Kidney epithelial cell (primary cell): Measurements from ENCODE around the gene LAMA1. TPM values are rescaled to one million over a fixed set of nuclear protein-coding genes. Genes with fewer than 3 reads are reported as not detected.

Experiments used
- DNase-seq: peaks from one replicate; pipeline ENCODE4 v3.0.0-alpha.2; 2010; ENCODE audit warnings: low read depth
- H3K27me3 ChIP-seq: 2 replicates; pipeline ENCODE4 v1.6.0; 2011; ENCODE audit warnings: low read length; ENCODE audit not compliant: control insufficient read depth, insufficient read depth
- H3K36me3 ChIP-seq: 2 replicates; pipeline ENCODE4 v1.5.1; 2011; ENCODE audit warnings: low read length; ENCODE audit not compliant: control insufficient read depth, insufficient read depth
- H3K4me3 ChIP-seq: 2 replicates; pipeline ENCODE4 v1.5.1; 2011; ENCODE audit warnings: low read depth, mild to moderate bottlenecking, control low read depth, low read length
- total RNA-seq: library from RNA; depleted of rRNA; stranded (reverse); fragments of >200 nt; gene quantifications from 2 replicates; pipeline ENCODE4 v1.2.3, GENCODE V29; 2015
- TF ChIP-seq, protein P1 (sequence below): IDR thresholded peaks from 2 replicates; pipeline ENCODE4 v1.5.1; 2011; ENCODE audit warnings: mild to moderate bottlenecking, moderate library complexity, low read length, control low read depth, inconsistent platforms; ENCODE audit not compliant: insufficient read depth, poor library complexity, severe bottlenecking

Gene LAMA1
- total RNA-seq, 1 donor from 2014 or later = 29.5 TPM

DNA sequence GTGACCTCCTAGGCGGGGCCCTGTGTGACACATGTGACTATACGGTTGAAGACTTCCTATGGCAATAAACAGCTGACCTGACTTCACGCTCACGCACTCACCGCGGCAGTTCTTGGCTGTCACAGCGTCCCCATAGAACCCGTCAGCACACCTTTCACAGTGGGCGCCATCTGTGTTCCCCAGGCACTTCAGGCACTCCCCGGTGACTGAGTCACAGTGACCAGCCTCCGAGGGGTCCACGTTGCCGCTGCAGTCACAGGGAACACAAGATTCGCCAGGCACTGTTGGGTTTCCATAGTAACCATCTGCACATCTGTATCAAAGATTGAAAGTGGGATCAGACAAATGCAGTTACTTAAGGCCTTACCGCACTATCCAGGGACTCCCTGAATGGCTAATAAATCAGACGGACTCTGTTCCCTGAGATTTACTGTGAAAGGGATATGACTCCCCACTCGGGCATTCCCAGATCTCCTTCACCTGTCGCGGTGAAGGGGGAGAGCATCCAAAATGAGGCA lies 94.5 kb downstream of the LAMA1 start:
- DNase-seq = no peak
- H3K36me3 ChIP-seq = no peaks in the 10 kb centered on the region
- TF ChIP-seq, protein P1, sequence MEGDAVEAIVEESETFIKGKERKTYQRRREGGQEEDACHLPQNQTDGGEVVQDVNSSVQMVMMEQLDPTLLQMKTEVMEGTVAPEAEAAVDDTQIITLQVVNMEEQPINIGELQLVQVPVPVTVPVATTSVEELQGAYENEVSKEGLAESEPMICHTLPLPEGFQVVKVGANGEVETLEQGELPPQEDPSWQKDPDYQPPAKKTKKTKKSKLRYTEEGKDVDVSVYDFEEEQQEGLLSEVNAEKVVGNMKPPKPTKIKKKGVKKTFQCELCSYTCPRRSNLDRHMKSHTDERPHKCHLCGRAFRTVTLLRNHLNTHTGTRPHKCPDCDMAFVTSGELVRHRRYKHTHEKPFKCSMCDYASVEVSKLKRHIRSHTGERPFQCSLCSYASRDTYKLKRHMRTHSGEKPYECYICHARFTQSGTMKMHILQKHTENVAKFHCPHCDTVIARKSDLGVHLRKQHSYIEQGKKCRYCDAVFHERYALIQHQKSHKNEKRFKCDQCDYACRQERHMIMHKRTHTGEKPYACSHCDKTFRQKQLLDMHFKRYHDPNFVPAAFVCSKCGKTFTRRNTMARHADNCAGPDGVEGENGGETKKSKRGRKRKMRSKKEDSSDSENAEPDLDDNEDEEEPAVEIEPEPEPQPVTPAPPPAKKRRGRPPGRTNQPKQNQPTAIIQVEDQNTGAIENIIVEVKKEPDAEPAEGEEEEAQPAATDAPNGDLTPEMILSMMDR = no peak
- H3K27me3 ChIP-seq = no peaks in the 10 kb centered on the region
- H3K4me3 ChIP-seq = no peak overlapping the region

DNA sequence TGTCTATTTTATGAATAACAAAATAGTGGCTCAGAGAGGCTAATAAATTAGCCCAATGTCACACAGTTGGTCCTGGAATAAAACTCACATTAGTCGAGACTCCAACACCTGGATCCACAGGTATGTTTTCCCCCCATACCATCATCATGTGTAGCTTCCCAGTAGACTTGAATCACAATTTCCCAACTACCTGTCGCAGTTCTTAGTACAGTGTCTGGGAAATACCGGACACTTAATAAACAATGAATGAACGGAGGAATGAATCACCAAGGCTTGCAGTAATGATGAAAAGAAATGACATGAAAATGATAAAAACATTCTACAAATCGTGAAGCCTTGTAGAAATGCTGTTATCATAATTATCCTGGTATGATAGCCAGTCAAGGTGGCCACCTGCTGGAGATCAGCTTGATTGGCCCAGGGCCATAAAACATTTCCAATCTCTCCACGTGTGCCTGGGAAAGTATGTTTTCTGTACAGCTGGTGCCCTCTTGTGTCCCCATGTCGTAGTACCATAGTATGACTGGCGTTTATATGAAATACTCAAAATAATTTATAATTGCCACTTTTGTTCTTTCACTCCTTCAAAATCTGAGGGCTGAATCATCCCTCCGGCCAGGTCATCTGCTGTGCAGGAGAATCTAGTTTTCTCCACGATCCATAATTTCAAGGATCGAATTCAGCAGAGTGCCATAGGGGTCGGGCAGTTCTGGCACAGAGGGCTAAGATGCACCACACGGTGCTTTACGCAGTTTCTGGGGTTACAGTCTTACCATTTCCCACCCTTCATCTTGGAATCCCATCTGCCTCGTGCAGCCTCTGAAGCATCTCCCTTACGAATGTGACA lies 95.4 kb downstream of the LAMA1 start:
- peak; percentile 39 for DNase-seq
- no peak overlapping the region for H3K4me3 ChIP-seq
- TF ChIP-seq, protein P1 = peak; percentile 47
- H3K27me3 ChIP-seq = no peaks in the 10 kb centered on the region
- H3K36me3 ChIP-seq = no peaks in the 10 kb centered on the region

DNA sequence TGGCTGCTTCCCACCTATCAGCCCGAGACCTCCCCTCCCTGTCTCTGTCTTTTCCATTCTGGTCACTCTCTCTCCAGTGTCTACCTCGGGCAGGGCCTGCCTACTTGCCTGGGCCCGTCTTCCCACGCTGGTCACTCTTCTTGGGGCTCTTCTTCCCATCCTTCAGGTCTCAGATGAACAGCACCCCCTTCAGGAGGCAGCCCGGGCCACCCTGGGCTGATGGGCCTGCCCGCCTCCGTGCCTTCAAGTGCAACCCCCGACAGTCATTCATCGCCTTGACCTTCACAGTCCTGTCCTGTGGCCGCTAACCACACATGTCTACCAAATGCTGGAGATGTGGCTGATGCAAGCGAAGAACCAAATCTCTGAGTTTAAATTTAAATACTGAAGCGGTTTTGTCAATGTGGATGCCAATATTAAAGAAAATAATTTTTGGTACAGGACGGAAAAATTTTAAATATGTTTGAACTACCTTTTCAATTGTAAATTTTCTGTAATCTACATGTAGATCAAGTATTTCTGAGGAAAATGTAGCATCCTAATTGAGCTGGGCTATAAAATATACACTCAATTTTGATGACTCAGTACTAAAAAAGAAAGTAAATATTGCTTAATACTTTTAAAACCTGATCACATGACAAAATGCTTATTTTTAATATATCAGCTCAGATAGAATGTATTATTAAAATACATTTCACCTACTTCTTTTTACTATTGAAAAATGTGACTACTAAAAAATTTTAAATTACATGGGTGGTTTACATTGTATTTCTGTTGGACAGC lies 96.4 kb downstream of the LAMA1 start:
- Histone ChIP-seq H3K36me3 (no peaks in the 10 kb centered on the region), H3K27me3 (no peaks in the 10 kb centered on the region), H3K4me3 (no peak overlapping the region)
- DNase-seq = no peak
- TF ChIP-seq, protein P1 = peak; percentile 6

DNA sequence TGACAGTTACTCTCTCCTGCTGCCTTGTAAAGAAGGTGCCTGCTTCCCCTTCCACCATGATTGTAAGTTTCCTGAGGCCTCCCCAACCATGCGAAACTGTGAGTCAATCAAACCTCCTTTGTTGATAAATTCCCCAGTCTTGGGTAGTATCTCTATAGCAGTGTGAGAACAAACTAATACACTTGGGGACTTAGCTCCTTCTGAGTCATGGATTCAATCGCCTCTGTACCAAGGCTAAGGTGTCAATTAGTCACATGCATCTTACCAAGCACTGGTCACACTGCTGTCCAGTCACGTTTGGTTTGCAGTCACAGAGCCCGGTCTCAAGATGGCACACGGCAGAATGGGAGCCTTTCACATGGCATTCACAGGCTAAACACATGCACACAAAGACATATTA lies 100.6 kb downstream of the LAMA1 start:
- Histone ChIP-seq H3K36me3 (peaks cover 1% of the 10 kb centered on the region), H3K4me3 (no peak overlapping the region), H3K27me3 (no peaks in the 10 kb centered on the region)
- DNase-seq = no peak
- TF ChIP-seq, protein P1 = no peak

DNA sequence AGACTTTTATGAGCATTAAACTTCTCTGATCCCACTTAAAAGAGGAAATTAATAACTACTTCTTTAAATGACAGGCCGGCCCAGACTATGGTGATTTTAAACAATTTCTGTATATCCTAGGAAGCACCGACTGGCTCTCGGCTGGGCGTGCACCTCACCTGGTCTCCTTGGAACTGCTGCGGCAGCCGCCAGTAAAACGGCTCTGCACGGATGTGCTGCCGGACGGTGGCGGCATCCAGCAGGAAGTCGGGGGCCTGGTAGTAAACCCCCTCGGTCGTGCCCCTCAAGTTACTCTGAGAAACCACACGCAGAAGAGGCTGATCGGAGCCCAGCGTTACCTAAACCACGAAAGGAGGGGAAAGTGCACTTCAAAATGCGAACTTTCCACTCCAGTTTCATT lies 106.5 kb downstream of the LAMA1 start:
- Histone ChIP-seq H3K4me3 (no peak overlapping the region), H3K27me3 (no peaks in the 10 kb centered on the region), H3K36me3 (peaks cover 1% of the 10 kb centered on the region)
- no peak for DNase-seq
- TF ChIP-seq, protein P1 = no peak
